Ovary (tissue), 9 donors: ENCODE data around the gene CACNA2D3. TPM values are rescaled to one million over a fixed set of nuclear protein-coding genes. Genes with fewer than 3 reads are reported as not detected.

ENCODE experiments used
- DNase-seq, 5 donors: peaks; one replicate each; pipeline ENCODE4 v3.0.0-alpha.2; 2019 to 2020
- H3K27ac ChIP-seq, 2 donors: fragments of 200-600 bp; one replicate each; pipeline versions ENCODE4 v1.5.1 to v1.8.0; 2019 to 2022
- H3K27me3 ChIP-seq: fragments of 200-600 bp; one replicate; pipeline ENCODE4 v1.8.0; 2022
- H3K36me3 ChIP-seq: fragments of 200-600 bp; sonication (generic); one replicate; pipeline ENCODE4 v1.5.1; 2019
- H3K4me1 ChIP-seq: one replicate; pipeline ENCODE4 v1.8.1; 2013; ENCODE audit warnings: mild to moderate bottlenecking, moderate library complexity; ENCODE audit not compliant: insufficient read depth
- H3K4me3 ChIP-seq: fragments of 200-600 bp; sonication (generic); one replicate; pipeline ENCODE4 v1.5.1; 2017
- H3K9me3 ChIP-seq, 2 donors: fragments of 200-600 bp in 1 of 2; sonication (generic) in 1 of 2; one replicate each; pipeline versions ENCODE4 v1.5.1 to v1.8.1; 2013 to 2019; ENCODE audit warnings: mild to moderate bottlenecking in 1 of 2, moderate library complexity in 1 of 2
- CTCF ChIP-seq, 3 donors: fragments of 450-650 bp in 2 of 3; fragments of 200-600 bp in 1 of 3; IDR thresholded peaks; one replicate each; pipeline versions ENCODE4 v1.5.1 to v1.8.0; 2016 to 2022; ENCODE audit warnings: antibody characterized with exemption in 3 of 3, mild to moderate bottlenecking in 1 of 3
- EP300 ChIP-seq: sonication (generic); formaldehyde crosslinking; IDR thresholded peaks from one replicate; pipeline ENCODE4 v1.6.1; 2017; ENCODE audit warnings: antibody characterized with exemption
- POLR2A ChIP-seq: fragments of 450-650 bp; IDR thresholded peaks from one replicate; pipeline ENCODE4 v1.6.1; 2017; ENCODE audit warnings: antibody characterized with exemption, mild to moderate bottlenecking, moderate library complexity
- WGBS, 3 donors: extraction: QIAGEN DNeasy Blood & Tissue Kit in 1 of 3; methylation state at CpG; one replicate each; pipeline versions ENCODE4 v1.1.5 to v1.1.7; 2013 to 2017; 5-methylcytosine and 5-hydroxymethylcytosine counted together
- intact Hi-C, 4 donors: fragments of 100-400 bp; cut with DNase I; formaldehyde crosslinking; loops; one replicate each; pipeline versions ENCODE4 v1.11.0 to v1.15.1; 2022 to 2023
- polyA plus RNA-seq, 2 donors: library from polyadenylated mRNA; stranded (reverse); fragments of 200-250 nt in 1 of 2; fragments of 350-450 nt in 1 of 2; fragmentation: Illumina TruSeq in 1 of 2; extraction: RNeasy Lipid Tissue Mini Kit (QIAGEN cat#74804) in 1 of 2; gene quantifications; one replicate each; pipeline ENCODE4 v1.2.3, GENCODE V29; 2013 to 2014
- total RNA-seq, 7 donors: library from RNA; depleted of rRNA in 2 of 7; stranded (reverse); fragments of >200 nt in 2 of 7; fragmentation: NEBNext Ultra II Directional in 3 of 7; extraction: Animal tissue kit (Norgen Biotek cat#: 25700) in 3 of 7; gene quantifications; one replicate each; pipeline versions ENCODE4 v1.1.0 to v1.2.4, GENCODE V29; 2016 to 2023
- donor health status: DM: no; HTN: no; CAD: no; lungs with moderate emphysema.
- donor health status: DM: no; HTN: no; CAD: no.
- donor health status: Bipolar disorder and iron deficiency.
- donor health status: DM: yes; HTN: yes; CAD: no.
- donor health status: DM: no; HTN: no; CAD: no.
- donor health status: DM: yes; HTN: yes; CAD: no.

CACNA2D3 gene
- total and polyA plus RNA-seq, 9 donors: 2.0 to 10.1 (median 4.7) TPM

- no peaks in the 10 kb centered on the region for H3K27me3 ChIP-seq
- no peak overlapping the region for H3K4me3 ChIP-seq
- TF ChIP-seq CTCF (IDR thresholded peaks at IDR 0.05) (no peak), EP300 (no peak), POLR2A (no peak)
- H3K9me3 ChIP-seq: no peaks in the 10 kb centered on the region
- intact Hi-C loops: no loop called here
- no peaks in the 10 kb centered on the region for H3K36me3 ChIP-seq
- no peak for DNase-seq
- 65 to 90% (median 87%) methylated on average over 1 of the region's 1 CpG for WGBS, 3 donors
- no peak overlapping the region for H3K27ac ChIP-seq
- no peaks in the 10 kb centered on the region for H3K4me1 ChIP-seq
Observed at GRCh38 chr3:54193093-54193492, 70.7 kb downstream of the CACNA2D3 start.

- 74 to 81% (median 75%) methylated on average over 9 of the region's 9 CpGs for WGBS, 3 donors
- DNase-seq: no peak
- no peak for TF ChIP-seq EP300
Observed at GRCh38 chr3:54196360-54196991, 74.1 kb downstream of the CACNA2D3 start.

GRCh38 chr3:54197509-54197908 lies 75.2 kb downstream of the CACNA2D3 start:
- Histone ChIP-seq H3K27me3 (no peaks in the 10 kb centered on the region), H3K4me1 (no peaks in the 10 kb centered on the region), H3K36me3 (no peaks in the 10 kb centered on the region), H3K27ac (no peak overlapping the region), H3K4me3 (no peak overlapping the region), H3K9me3 (no peaks in the 10 kb centered on the region)
- TF ChIP-seq POLR2A (no peak), CTCF (IDR thresholded peaks at IDR 0.05) (no peak), EP300 (no peak)
- intact Hi-C loops: no loop called here
- WGBS, 3 donors: 69 to 72% (median 70%) methylated on average over 6 of the region's 6 CpGs
- DNase-seq: no peak

More at GRCh38 chr3:54196360-54196991, 74.1 kb downstream of the CACNA2D3 start:
- no peak overlapping the region for H3K4me3 ChIP-seq
- no peaks in the 10 kb centered on the region for H3K27me3 ChIP-seq
- H3K4me1 ChIP-seq: no peaks in the 10 kb centered on the region
- intact Hi-C loops: no loop called here
- H3K27ac ChIP-seq: no peak overlapping the region
- no peaks in the 10 kb centered on the region for H3K9me3 ChIP-seq
- H3K36me3 ChIP-seq: no peaks in the 10 kb centered on the region

GRCh38 chr3:54198556-54198955 lies 76.2 kb downstream of the CACNA2D3 start:
- no peak for TF ChIP-seq EP300
- no peak for TF ChIP-seq CTCF (IDR thresholded peaks at IDR 0.05)
- TF ChIP-seq POLR2A: no peak
- H3K4me3 ChIP-seq: no peak overlapping the region
- no peaks in the 10 kb centered on the region for H3K36me3 ChIP-seq
- DNase-seq: no peak
- intact Hi-C loops: no loop called here
- 67 to 78% (median 72%) methylated on average over 9 of the region's 9 CpGs for WGBS, 3 donors
- no peaks in the 10 kb centered on the region for H3K4me1 ChIP-seq
- H3K27me3 ChIP-seq: no peaks in the 10 kb centered on the region
- no peaks in the 10 kb centered on the region for H3K9me3 ChIP-seq
- H3K27ac ChIP-seq: no peak overlapping the region

GRCh38 chr3:54202054-54202453 lies 79.7 kb downstream of the CACNA2D3 start:
- no peaks in the 10 kb centered on the region for H3K4me1 ChIP-seq
- intact Hi-C loops: no loop called here
- no peaks in the 10 kb centered on the region for H3K9me3 ChIP-seq
- H3K27me3 ChIP-seq: no peaks in the 10 kb centered on the region
- H3K4me3 ChIP-seq: no peak overlapping the region
- DNase-seq: no peak
- 57 to 67% (median 67%) methylated on average over 5 of the region's 5 CpGs for WGBS, 3 donors
- no peak overlapping the region for H3K27ac ChIP-seq
- no peaks in the 10 kb centered on the region for H3K36me3 ChIP-seq
- TF ChIP-seq POLR2A: no peak
- TF ChIP-seq CTCF (IDR thresholded peaks at IDR 0.05): no peak
- TF ChIP-seq EP300: no peak
